Activated CD4-positive, alpha-beta T cell treated with anti-CD3 and anti-CD28 coated beads for 36 hours (primary cell): ENCODE measurements around the gene CACNB4. TPM values are rescaled to one million over a fixed set of nuclear protein-coding genes. Genes with fewer than 3 reads are reported as not detected.
A peak's percentile ranks its signal among the peaks of the same experiment; 100 is the strongest.
"Not testable (repeated sequence)": the region's sequence is repeated elsewhere in the genome, so short reads cannot be mapped to it uniquely, and the experiment has no call there.

Source experiments
- ATAC-seq: fragments of 200-7000 bp; cut with Tn5 transposase; one replicate; pipeline ENCODE4 v1.10.0; 2021; ENCODE audit warnings: mild to moderate bottlenecking, moderate library complexity
- CTCF ChIA-PET: fragments of 350-600 bp; sonication (Branson Sonifier 250); formaldehyde crosslinking; loops from one replicate; lab custom pipeline; 2021; ENCODE audit warnings: antibody characterized with exemption; lab: Charles Lee
- POLR2A ChIA-PET: fragments of 350-600 bp; sonication (Branson Sonifier 250); formaldehyde crosslinking; loops from one replicate; lab custom pipeline; 2021; ENCODE audit warnings: antibody characterized with exemption, inconsistent platforms; lab: Charles Lee
- DNase-seq: peaks from one replicate; pipeline ENCODE4 v3.0.0-alpha.2; 2020
- H3K27ac Mint-ChIP-seq: one replicate; pipeline ENCODE4 v1.8.0; 2021; ENCODE audit warnings: mixed read lengths
- H3K27me3 Mint-ChIP-seq: one replicate; pipeline ENCODE4 v1.8.0; 2021; ENCODE audit warnings: mixed read lengths
- H3K36me3 Mint-ChIP-seq: one replicate; pipeline ENCODE4 v1.8.0; 2021; ENCODE audit warnings: low read depth, mixed read lengths
- H3K4me1 Mint-ChIP-seq: one replicate; pipeline ENCODE4 v1.8.0; 2021; ENCODE audit warnings: mixed read lengths
- H3K4me3 Mint-ChIP-seq: one replicate; pipeline ENCODE4 v1.8.0; 2021; ENCODE audit warnings: mild to moderate bottlenecking, moderate library complexity, mixed read lengths
- H3K9me3 Mint-ChIP-seq: one replicate; pipeline ENCODE4 v1.8.0; 2021; ENCODE audit warnings: low read depth, mixed read lengths
- intact Hi-C, 2 experiments: fragments of 100-400 bp; cut with DNase I in 1 of 2; cut with micrococcal nuclease in 1 of 2; formaldehyde crosslinking; loops; one replicate each; pipeline versions ENCODE4 v1.14.2 to v1.15.1; 2022 to 2024; cut with DNase I, micrococcal nuclease
- total RNA-seq, 2 experiments: library from RNA; stranded (reverse); gene quantifications; one replicate each; pipeline ENCODE4 v1.2.3, GENCODE V29; 2021

CACNB4 gene
- total RNA-seq, 2 experiments from 2014 or later = 0.26 to 0.37 TPM

DNA sequence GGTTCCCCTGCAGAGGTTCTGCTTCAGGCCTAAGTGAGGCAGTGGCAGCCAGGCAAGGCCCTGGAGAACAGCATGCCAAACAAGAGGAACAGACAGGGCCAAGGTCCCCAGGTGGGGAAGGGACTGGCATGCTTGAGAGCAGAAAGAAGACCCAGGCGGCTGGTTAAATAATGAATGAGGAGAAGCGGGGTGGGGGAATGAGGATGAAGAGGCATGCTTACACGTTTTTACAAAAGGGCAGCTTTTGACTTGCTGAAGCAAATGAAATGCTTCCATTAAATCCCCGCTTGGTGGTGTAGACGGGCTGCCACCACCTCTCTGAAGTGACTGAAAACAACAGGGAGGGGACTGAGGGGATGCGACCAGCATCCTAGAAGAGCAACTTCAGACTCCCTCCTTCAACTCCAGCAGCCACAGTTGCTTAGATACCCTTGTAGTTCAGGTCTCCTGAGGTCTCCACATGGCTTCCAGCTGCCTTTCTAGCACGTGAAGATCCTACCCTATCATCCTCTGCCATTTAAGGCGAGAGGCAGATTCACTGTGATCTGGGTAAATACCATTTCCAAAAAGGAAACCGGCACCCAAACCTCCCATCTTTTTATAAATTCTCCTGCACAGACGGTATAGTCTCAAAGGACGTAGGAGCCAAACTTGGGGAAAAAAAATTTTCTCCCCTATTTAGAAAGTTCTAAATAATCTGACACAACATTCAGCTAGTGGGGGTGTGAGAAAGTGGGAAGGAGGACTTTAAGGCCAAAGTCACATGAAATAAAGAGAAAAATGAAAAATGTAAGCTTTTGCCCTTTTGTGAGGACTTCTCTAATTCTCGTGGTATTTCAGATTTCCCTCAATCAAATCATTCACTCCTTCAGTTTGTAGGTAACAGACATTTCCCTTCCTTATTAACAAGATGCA is 65.6 kb downstream of the CACNB4 start:
- Mint-ChIP-seq H3K27ac (no peak overlapping the region), H3K27me3 (peaks cover 5% of the 10 kb centered on the region), H3K4me3 (no peak overlapping the region), H3K36me3 (no peaks in the 10 kb centered on the region), H3K4me1 (no peaks in the 10 kb centered on the region), H3K9me3 (no peaks in the 10 kb centered on the region)
- intact Hi-C loops = no loop called here
- ATAC-seq (no peak), DNase-seq (no peak)
- POLR2A ChIA-PET = no interaction called here
- CTCF ChIA-PET = interaction anchor here (0.7 to 1.1 kb wide), 2 partner anchors 8 to 602 kb away, joined by 3 to 5 read pairs; no protein-coding TSS in a partner anchor

DNA sequence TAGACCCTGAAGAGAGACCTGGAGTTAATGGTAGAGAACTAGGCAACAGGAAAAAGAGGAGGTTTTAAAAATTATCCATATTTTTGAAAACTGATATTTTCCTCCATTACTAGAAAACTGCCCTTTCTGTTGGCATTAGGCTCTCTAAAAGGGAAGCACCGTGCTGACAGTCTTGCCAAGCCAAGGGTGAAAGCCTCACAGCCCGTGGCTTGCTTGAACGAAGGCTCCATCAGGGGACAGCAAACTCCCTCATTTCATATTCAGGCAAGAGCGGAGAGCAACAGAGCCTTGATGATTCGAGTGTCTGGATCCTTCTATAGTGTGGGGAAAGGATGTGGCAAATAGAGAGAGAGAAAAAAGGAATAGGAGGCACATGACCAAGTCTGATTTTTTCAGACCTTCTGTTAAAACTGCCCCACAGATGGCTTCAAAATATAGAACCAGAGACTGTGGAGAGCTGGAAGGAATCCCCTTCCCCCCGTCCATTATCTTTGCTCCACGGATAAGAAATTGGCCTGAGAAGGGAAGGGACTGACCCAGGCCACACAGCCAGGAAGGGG is 67.0 kb downstream of the CACNB4 start:
- POLR2A ChIA-PET = no interaction called here
- ATAC-seq (no peak), DNase-seq (no peak)
- H3K27ac Mint-ChIP-seq = no peak overlapping the region
- no peaks in the 10 kb centered on the region for H3K36me3 Mint-ChIP-seq
- intact Hi-C loops = no loop called here
- H3K9me3 Mint-ChIP-seq = no peaks in the 10 kb centered on the region
- peaks cover 5% of the 10 kb centered on the region for H3K27me3 Mint-ChIP-seq
- CTCF ChIA-PET = interaction anchor here (0.7 to 1.0 kb wide), 2 partner anchors 75 to 1026 kb away, joined by 3 to 4 read pairs; no protein-coding TSS in a partner anchor
- H3K4me1 Mint-ChIP-seq = no peaks in the 10 kb centered on the region
- no peak overlapping the region for H3K4me3 Mint-ChIP-seq

DNA sequence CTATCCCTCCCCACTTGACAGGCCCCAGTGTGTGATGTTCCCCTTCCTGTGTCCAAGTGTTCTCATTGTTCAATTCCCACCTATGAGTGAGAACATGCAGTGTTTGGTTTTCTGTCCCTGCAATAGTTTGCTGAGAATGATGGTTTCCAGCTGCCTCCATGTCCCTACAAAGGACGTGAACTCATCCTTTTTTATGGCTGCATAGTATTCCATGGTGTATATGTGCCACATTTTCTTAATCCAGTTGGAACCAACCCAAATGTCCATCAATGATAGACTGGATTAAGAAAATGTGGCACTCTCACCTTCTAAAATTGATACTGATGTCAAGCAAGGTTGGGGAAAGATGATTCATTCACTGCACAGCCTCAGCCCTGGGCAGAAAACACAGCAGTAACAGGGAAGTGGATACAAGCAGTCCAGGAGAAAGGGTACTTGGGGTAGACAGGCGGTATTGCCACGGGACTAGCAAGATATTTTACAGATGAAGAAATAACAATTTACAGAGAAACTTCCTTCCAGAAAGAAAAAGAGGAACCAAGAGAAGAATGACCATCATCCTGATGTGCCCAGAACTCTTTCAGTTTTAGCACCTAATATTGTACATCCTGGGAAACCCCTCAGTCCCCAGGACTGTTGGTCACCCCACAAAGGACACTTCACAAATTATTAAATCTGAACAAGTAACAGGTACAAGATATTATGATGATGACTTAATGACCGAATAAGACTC is 68.1 kb downstream of the CACNB4 start:
- H3K27ac Mint-ChIP-seq, intact Hi-C loops, H3K9me3 Mint-ChIP-seq, H3K27me3 Mint-ChIP-seq, H3K4me1 Mint-ChIP-seq, ATAC-seq, H3K36me3 Mint-ChIP-seq, CTCF ChIA-PET, H3K4me3 Mint-ChIP-seq, DNase-seq, POLR2A ChIA-PET: not testable (repeated sequence)

- ChIA-PET CTCF (interaction anchor here (0.6 to 1.4 kb wide), 5 partner anchors 36 to 1046 kb away, joined by 3 to 4 read pairs (median 3); no protein-coding TSS in a partner anchor), POLR2A (no interaction called here)
- Mint-ChIP-seq H3K36me3 (no peaks in the 10 kb centered on the region), H3K27me3 (peaks cover 3% of the 10 kb centered on the region), H3K4me3 (no peak overlapping the region), H3K4me1 (peaks cover 5% of the 10 kb centered on the region), H3K9me3 (no peaks in the 10 kb centered on the region), H3K27ac (no peak overlapping the region)
- intact Hi-C loops = loop anchor here in 1 of 2 experiments (10.0 kb wide), 2 partner anchors 454 to 574 kb away; no protein-coding TSS in a partner anchor
- ATAC-seq (no peak), DNase-seq (no peak)
Observed at GRCh38 chr2:152028182-152028862, 70.5 kb downstream of the CACNB4 start.

- H3K4me1 Mint-ChIP-seq = peaks cover 5% of the 10 kb centered on the region
- no peaks in the 10 kb centered on the region for H3K9me3 Mint-ChIP-seq
- ATAC-seq (peak; percentile 94), DNase-seq (peak; percentile 90)
- H3K4me3 Mint-ChIP-seq = peak overlapping the region; percentile 66
- H3K36me3 Mint-ChIP-seq = no peaks in the 10 kb centered on the region
- intact Hi-C loops = loop anchor here (1.0 to 10.0 kb wide), 3 partner anchors 26 to 571 kb away; no protein-coding TSS in a partner anchor
- ChIA-PET CTCF (interaction anchor here (0.5 to 3.5 kb wide), 44 partner anchors 8 to 1260 kb away, joined by 3 to 40 read pairs (median 3); partner anchors contain the start of gene ARL5A), POLR2A (interaction anchor here (0.6 kb wide), 1 partner anchor 1033 kb away, joined by 4 read pairs; no protein-coding TSS in a partner anchor)
- peak overlapping the region; percentile 68 for H3K27ac Mint-ChIP-seq
- peaks cover 3% of the 10 kb centered on the region for H3K27me3 Mint-ChIP-seq
Observed at GRCh38 chr2:152025678-152026287, 73.1 kb downstream of the CACNB4 start.

DNA sequence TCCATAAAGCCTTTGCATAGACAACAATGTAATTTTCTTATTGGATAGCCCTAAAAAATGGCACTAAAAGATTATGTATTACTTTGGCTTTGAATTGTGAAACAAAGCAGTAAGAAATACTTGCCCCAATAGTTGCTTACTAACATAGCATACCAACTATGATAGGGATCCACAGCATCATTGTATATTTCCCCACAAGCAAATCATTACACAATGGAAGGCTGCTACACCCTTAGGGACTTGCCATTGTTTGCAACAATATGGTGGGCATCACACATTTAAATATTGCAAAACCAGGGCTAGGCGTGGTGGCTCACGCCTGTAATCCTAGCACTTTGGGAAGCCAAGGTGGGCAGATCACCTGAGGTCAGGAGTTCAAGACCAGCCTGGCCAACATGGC is 74.4 kb downstream of the CACNB4 start:
- no peak for ATAC-seq
- H3K4me3 Mint-ChIP-seq = no peak overlapping the region
- no peaks in the 10 kb centered on the region for H3K9me3 Mint-ChIP-seq
- peaks cover 5% of the 10 kb centered on the region for H3K4me1 Mint-ChIP-seq
- DNase-seq = no peak
- H3K36me3 Mint-ChIP-seq = no peaks in the 10 kb centered on the region
- intact Hi-C loops = loop anchor here in 1 of 2 experiments (10.0 kb wide), 2 partner anchors 450 to 570 kb away; no protein-coding TSS in a partner anchor
- H3K27me3 Mint-ChIP-seq = peaks cover 6% of the 10 kb centered on the region
- H3K27ac Mint-ChIP-seq = no peak overlapping the region
- CTCF ChIA-PET = interaction anchor here (0.6 to 3.5 kb wide), 22 partner anchors 10 to 714 kb away, joined by 3 to 40 read pairs (median 4); no protein-coding TSS in a partner anchor
- POLR2A ChIA-PET = no interaction called here

GRCh38 chr2:152022090-152022489 is 76.8 kb downstream of the CACNB4 start:
- ATAC-seq (no peak), DNase-seq (no peak)
- POLR2A ChIA-PET = no interaction called here
- intact Hi-C loops = loop anchor here in 1 of 2 experiments (10.0 kb wide), 2 partner anchors 447 to 567 kb away; no protein-coding TSS in a partner anchor
- Mint-ChIP-seq H3K9me3 (no peaks in the 10 kb centered on the region), H3K4me3 (no peak overlapping the region), H3K36me3 (no peaks in the 10 kb centered on the region), H3K27ac (no peak overlapping the region), H3K27me3 (peaks cover 6% of the 10 kb centered on the region), H3K4me1 (peaks cover 5% of the 10 kb centered on the region)
- CTCF ChIA-PET = no interaction called here

GRCh38 chr2:152021001-152021400 is 77.8 kb downstream of the CACNB4 start:
- CTCF ChIA-PET, H3K27ac Mint-ChIP-seq, H3K27me3 Mint-ChIP-seq, H3K36me3 Mint-ChIP-seq, H3K9me3 Mint-ChIP-seq, POLR2A ChIA-PET, ATAC-seq, H3K4me1 Mint-ChIP-seq, DNase-seq, H3K4me3 Mint-ChIP-seq: not testable (repeated sequence)
- intact Hi-C loops = loop anchor here in 1 of 2 experiments (10.0 kb wide), 2 partner anchors 446 to 566 kb away; no protein-coding TSS in a partner anchor

DNA sequence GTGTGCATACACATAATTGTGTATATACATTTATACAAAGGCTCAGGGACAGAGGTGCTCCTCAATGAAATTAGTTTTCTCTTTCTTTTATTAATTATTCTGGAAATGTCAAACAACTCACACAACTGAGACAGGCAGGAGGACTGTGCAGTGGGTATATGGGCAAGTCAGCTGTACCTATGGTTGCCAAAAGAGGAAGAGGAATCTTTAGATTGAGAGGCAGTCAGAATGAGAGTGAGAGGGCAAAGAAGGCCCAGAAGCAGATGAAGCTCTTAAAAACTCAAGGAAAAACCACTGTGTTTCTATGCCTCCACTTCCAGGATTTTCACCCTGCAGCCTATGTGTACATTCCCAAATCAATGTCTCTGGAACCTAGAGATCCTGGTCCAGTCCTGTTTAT is 79.1 kb downstream of the CACNB4 start:
- ATAC-seq (no peak), DNase-seq (no peak)
- H3K36me3 Mint-ChIP-seq = no peaks in the 10 kb centered on the region
- CTCF ChIA-PET = no interaction called here
- POLR2A ChIA-PET = no interaction called here
- H3K4me1 Mint-ChIP-seq = no peaks in the 10 kb centered on the region
- H3K27ac Mint-ChIP-seq = no peak overlapping the region
- H3K4me3 Mint-ChIP-seq = no peak overlapping the region
- no peaks in the 10 kb centered on the region for H3K9me3 Mint-ChIP-seq
- intact Hi-C loops = loop anchor here in 1 of 2 experiments (10.0 kb wide), 2 partner anchors 445 to 565 kb away; no protein-coding TSS in a partner anchor
- peaks cover 6% of the 10 kb centered on the region for H3K27me3 Mint-ChIP-seq
